DOHH2 (cell line): Measurements from ENCODE around the gene HYAL1.

Source experiments
- CTCF ChIP-seq: fragments of 200-600 bp; sonication (generic); IDR thresholded peaks from one replicate; pipeline ENCODE4 v1.5.1; 2014; ENCODE audit warnings: antibody characterized with exemption, mild to moderate bottlenecking, low read depth, low read length; ENCODE audit not compliant: poor library complexity, severe bottlenecking
- EZH2phosphoT487 ChIP-seq: fragments of 200-600 bp; sonication (generic); IDR thresholded peaks from 2 replicates; pipeline ENCODE4 v1.6.1; 2017; ENCODE audit warnings: borderline replicate concordance, mild to moderate bottlenecking, antibody characterized with exemption, low read length, moderate library complexity, mixed read lengths

- TF ChIP-seq CTCF (no peak), EZH2phosphoT487 (no peak)
Observed at GRCh38 chr3:50254577-50255250, 48.7 kb downstream of the HYAL1 start.
